Stimulated activated CD8-positive, alpha-beta memory T cell treated with anti-CD3 and anti-CD28 coated beads, Interleukin-4, amount 100 ng/mL, for 4 hours (primary cell): ENCODE data around the gene OSBPL3.

ENCODE experiments used
- DNase-seq, 2 donors: peaks; one replicate each; pipeline ENCODE4 v3.0.0-alpha.2; 2020; ENCODE audit warnings: low read depth in 2 of 2, low spot score in 1 of 2

OSBPL3 gene

GRCh38 chr7:24899905-24900304 is 80.1 kb downstream of the OSBPL3 start:
- no peak for DNase-seq

DNA sequence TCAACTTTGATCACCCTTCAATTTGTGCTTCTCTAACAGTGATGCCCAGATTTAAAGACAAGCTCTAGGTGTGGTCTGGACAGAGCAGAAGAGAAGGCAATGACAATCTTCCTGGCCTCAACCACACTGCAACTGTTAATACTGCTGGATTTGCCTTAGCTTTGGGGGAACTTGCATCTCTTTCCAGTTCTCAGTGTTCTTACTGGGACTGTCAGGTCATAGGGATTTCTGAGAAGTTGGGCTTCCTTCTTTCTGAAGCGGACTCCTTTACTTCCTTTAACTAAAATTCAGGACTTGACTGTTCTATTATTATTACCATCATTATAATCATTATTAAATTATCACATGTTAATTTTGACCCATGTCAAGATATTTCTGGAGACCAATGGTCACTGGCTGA is 80.8 kb downstream of the OSBPL3 start:
- no peak for DNase-seq

GRCh38 chr7:24898691-24899090 is 81.3 kb downstream of the OSBPL3 start:
- no peak for DNase-seq

- DNase-seq, result no peak
Observed at GRCh38 chr7:24896031-24896501, 83.9 kb downstream of the OSBPL3 start.

DNA sequence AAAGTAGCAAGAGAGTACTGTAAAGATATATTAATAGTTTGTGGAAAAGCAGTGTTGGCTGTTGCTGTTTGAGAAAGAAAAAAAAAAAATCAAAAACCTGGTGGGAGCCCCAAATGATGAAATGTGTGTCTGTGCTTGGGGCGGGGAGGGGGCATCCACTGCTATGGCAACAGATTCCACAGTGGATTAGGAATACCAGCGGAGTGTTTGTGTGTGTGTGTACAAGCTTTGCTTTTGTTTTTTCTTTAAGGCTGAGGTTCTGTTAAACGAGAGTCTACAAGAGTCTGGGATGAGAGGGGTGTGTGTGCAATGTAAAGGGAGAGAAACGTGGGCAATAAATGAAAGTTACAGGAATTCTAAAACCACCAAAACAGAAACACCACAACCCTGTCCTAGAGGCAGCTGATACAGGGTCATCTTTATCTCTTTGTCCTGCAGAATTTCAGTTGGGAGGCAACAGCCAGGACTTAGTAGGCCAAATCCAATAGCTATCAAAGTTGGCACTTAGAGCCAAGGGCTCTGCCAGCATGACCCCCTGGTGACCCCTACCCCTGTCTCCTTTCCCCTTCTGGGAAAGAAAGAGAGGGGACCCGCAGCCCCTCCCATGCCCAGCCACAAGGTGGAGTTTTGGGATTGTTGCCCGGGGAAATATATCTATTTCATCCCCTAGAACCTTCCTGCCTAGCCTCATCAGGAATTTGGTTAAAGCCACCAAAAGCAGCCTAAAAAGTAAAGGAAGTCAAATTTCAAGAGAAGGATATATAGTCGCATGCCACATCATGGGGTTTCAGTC is 85.4 kb downstream of the OSBPL3 start:
- no peak for DNase-seq

DNA sequence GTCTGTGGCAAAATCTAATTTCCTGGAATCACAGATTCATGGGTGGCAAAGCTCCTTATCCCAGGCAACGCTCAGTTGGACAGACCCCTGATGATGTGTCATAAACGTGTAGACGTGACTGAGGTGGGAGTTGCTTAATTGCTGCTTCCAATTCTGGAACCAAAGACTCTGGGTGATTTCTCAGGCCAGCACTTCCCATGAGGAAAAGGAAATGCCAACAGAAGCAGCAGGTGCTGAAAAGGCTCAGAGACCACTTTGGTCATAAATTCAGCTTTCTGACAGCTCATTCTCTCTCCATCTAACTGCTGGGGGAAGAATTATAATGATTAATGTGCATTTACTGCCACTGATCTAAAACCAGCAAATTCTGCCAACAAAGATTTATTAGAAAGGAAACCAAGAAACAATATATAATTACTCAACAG is 88.7 kb downstream of the OSBPL3 start:
- DNase-seq, result no peak

GRCh38 chr7:24889611-24890010 is 90.4 kb downstream of the OSBPL3 start:
- no peak for DNase-seq

GRCh38 chr7:24888653-24889052 is 91.3 kb downstream of the OSBPL3 start:
- no peak for DNase-seq

DNA sequence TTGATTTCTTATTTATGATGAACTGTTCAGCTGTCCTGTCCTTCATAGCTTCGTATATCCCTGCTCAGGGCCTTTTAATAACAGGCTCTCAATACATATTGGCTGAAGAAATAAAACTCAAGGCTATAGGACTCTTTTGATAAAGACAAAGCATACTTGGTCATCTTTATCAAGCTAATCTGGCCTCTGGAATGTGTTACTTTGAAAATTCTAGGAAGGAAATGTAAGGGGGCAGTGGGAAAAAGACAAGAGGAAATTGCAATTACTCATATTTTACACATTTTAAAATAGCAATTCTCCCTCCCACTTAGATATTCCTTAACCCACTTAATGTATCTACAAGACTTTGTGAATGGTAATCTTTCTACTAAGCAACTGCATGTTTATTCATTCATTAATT is 94.3 kb downstream of the OSBPL3 start:
- no peak for DNase-seq

DNA sequence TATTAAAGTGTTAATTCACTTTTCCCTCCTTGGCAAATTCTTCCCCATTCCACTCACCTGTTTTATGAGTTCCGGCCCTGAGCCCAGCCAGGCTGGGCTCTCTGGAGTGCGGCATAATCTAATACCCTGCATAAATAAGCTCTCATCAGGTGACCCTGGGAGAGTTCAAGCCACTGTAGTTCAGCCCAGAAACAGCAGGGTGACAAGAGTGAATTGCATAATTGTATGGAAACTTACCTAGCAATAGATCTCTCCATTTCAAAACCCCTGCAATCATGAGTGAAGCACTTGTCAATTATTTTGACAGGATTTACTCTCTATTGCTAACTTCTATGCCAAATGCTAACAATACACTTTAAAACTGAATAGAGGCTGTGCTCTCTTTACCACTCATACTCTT is 94.7 kb downstream of the OSBPL3 start:
- no peak for DNase-seq

- no peak for DNase-seq
Observed at GRCh38 chr7:24884401-24884800, 95.6 kb downstream of the OSBPL3 start.

DNA sequence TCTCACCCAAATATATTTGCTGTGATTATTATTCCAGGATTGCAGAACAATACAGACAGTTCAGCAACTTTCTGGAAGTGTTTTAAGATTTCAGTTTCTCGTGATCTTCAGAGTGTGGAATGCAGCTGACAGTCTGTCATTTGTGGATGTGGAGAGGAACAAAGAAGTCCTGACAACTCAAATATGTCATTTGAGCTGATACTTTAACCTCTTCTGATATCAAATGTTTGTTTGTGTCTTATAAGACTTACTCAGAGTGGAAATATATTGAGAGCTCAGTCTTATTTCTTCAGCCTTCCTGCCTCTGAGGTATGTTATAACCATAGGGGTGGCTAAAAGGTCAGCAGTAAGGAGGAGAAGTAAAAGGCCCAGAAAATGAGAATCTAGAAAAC is 96.4 kb downstream of the OSBPL3 start:
- no peak for DNase-seq

- DNase-seq, result no peak
Observed at GRCh38 chr7:24882989-24883621, 96.9 kb downstream of the OSBPL3 start.

- DNase-seq, result no peak
Observed at GRCh38 chr7:24881623-24882022, 98.4 kb downstream of the OSBPL3 start.

DNA sequence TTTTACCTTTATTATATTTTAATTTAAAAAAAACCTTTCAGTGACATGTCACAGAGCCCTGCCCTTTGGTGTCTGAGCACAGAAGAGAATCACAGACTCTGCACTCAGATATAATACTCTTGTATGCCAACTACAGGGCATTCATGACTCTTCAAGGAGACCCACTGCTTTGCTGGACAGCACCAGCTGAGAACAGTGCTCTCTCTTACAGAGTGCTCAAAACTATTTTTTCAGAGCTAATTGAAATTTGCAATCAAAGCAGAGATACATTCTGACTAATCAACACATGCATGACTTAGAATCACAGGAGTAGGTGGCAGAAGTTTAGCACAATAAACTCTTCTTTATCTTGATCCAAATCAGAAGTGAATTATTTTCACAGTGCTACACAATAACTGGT is 99.1 kb downstream of the OSBPL3 start:
- no peak for DNase-seq

GRCh38 chr7:24879291-24879690 is 100.7 kb downstream of the OSBPL3 start:
- DNase-seq, result no peak

DNA sequence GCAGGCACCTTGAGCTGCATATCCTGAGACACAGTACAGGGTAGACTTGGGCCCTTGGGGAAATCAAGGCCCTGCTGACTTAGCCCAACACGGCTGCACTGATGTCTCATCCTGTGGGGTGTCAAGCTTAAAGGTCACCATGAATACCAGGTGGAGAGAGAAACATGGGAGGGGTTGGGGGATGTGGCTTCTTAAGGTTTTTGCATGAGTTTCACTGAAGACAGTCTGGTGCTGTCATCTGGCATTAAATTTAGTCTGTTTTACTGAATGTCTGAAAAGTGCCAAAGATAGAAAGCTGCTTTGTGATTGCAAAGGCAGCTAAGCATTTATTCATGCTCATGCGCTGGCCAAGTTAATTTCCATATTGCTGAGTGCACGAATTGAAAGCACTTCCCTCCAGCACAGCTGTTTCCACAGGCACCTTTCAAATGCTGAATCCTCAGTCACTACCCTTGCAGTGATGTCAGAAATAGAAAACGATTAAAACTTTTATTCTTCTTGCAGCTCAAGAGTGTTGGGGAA is 102.1 kb downstream of the OSBPL3 start:
- no peak for DNase-seq

- DNase-seq, result no peak
Observed at GRCh38 chr7:24874791-24875190, 105.2 kb downstream of the OSBPL3 start.

GRCh38 chr7:24873944-24874343 is 106.0 kb downstream of the OSBPL3 start:
- DNase-seq, result no peak

GRCh38 chr7:24871770-24872169 is 108.2 kb downstream of the OSBPL3 start:
- no peak for DNase-seq

DNA sequence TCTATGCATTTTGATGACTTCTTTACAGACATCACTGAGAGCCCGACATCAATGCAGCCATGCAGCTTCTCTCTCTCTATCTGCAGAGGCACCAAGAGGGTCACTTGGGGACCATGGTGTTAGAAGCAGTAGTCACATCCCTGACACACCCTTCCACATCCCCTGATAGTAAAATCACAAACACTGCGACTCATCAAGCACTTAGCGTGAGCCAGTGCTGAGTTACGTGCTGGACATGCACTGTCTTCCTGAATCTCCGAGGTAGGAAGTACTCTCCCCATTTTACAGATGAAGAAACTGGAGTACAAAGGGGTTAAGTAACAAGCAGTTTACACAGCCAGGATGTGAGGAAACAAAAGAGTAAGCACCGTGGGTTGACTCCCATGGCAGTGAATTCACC is 109.2 kb downstream of the OSBPL3 start:
- DNase-seq, result no peak

DNA sequence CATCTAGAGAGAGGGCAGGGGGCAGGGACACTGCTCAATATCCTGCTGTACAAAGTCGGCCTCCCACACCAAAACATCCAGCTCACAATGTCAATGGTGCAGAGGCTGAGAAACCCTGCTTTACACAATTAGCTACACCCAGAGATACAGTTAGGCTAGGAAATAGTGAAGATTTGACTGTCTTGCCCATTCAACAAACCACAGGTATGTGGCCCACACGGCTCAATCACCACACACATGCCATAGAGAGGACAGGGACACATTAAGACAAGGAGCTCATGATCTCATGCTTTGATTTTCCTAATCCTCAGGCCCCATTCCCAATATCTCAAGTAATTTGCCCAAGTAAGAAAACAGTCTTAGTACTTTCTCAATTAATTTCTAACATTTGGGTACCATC is 110.4 kb downstream of the OSBPL3 start:
- DNase-seq, result no peak

DNA sequence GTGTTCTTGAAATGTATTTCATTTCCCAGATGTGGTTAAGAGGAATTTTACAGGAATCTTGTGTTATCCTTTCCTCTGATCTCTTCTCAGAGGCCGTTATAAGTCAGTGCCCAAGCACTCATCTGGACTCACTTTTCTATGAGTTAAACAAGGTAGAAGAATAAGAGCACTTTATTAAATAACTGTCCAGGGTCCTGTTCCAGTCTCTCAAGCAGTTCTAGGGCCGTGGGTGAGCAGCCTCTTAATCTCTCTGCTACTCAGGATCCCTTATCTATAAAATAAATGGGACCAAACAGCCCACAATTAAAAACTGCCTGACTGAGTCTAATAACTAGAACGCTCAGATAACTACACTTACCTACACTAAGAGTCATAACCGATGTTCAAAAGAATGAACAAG is 111.2 kb downstream of the OSBPL3 start:
- no peak for DNase-seq
